ENCODE data around the gene MYBBP1A. TPM values are rescaled to one million over a fixed set of nuclear protein-coding genes. Genes with fewer than 3 reads are reported as not detected.
A peak's percentile ranks its signal among the peaks of the same experiment; 100 is the strongest.

MYBBP1A gene
- total and polyA plus RNA-seq, 2 of the 8 experiments (the other 6 are each of a cell fraction or from before 2014, with no cell fraction given): 46.8 to 151 TPM

- no peak for TF ChIP-seq CHD7 (IDR thresholded peaks at IDR 0.05; ENCODE audit: insufficient replicate concordance, low read length)
- peak; percentile 68; the same call in 1 of the 2 replicates for TF ChIP-seq GABPA (IDR thresholded peaks at IDR 0.05; ENCODE audit: borderline replicate concordance, insufficient read depth, low read length)
- TF ChIP-seq RAD21 (IDR thresholded peaks at IDR 0.05 in 1 of 2, conservative IDR thresholded peaks at IDR 0.05 in 1 of 2; ENCODE audit: low read depth in 2 of 2, low read length in 2 of 2): peak; percentile 35 to 51; a peak in 3 of 4 replicates
- TF ChIP-seq RFX5 (IDR thresholded peaks at IDR 0.05; ENCODE audit: borderline replicate concordance, low read depth, low read length): no peak
- no peak for TF ChIP-seq ATF3 (IDR thresholded peaks at IDR 0.05; ENCODE audit: insufficient read depth, low read depth, low read length)
- no peak for TF ChIP-seq KDM4A (IDR thresholded peaks at IDR 0.05; ENCODE audit: low read depth, low read length, severe bottlenecking)
- no peak for TF ChIP-seq POLR2A (IDR thresholded peaks at IDR 0.05; ENCODE audit: control extremely low read depth in 1 of 2, low read depth in 2 of 2, low read length in 2 of 2)
- no peak for TF ChIP-seq SP2 (IDR thresholded peaks at IDR 0.05; ENCODE audit: low read length)
- no peak for TF ChIP-seq CHD2 (IDR thresholded peaks at IDR 0.05; ENCODE audit: low read length)
These were observed 39.9 kb upstream of the MYBBP1A start (continued) for GRCh38 chr17:4594931-4595684.
